Measurements from ENCODE around the gene SMAD2. TPM values are rescaled to one million over a fixed set of nuclear protein-coding genes. Genes with fewer than 3 reads are reported as not detected.

The SMAD2 gene
- total RNA-seq, 1 donor from 2014 or later: 76.6 TPM

DNA sequence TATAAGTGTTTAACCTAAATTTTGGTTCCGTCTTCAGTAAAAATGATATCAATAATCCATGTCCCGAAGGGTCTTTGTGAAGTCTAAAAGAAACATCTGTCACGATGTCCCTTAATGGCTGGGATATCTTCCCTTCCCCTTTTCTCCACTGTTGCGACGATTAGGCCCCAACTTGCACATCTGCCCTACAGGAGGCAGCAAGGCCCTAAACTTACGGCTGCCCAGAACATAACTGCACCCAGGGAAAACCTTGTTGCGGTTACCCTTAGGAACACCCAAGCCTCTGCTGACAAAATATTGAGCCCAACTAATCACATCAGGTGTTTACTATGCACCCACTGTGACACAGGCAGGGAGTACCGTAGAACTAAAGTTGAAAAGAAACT, 1.3 kb upstream of the SMAD2 start:
- TF ChIP-seq CTCF (IDR thresholded peaks at IDR 0.05; ENCODE audit: insufficient read depth, low read length, severe bottlenecking): peak; percentile 23
- H3K36me3 ChIP-seq (ENCODE audit: control insufficient read depth, insufficient read depth, low read length): no peaks in the 10 kb centered on the region
- peak; percentile 40 for FAIRE-seq
- H3K27me3 ChIP-seq (ENCODE audit: control insufficient read depth, insufficient read depth, low read length): no peaks in the 10 kb centered on the region
- peak; percentile 39 for DNase-seq (ENCODE audit: low read depth)
- peak overlapping the region; percentile 87 for H3K4me3 ChIP-seq (ENCODE audit: low read depth, low read length)

- TF ChIP-seq CTCF (IDR thresholded peaks at IDR 0.05; ENCODE audit: insufficient read depth, low read length, severe bottlenecking): no peak
- FAIRE-seq: no peak
- Histone ChIP-seq H3K27me3 (ENCODE audit: control insufficient read depth, insufficient read depth, low read length) (no peaks in the 10 kb centered on the region), H3K4me3 (ENCODE audit: low read depth, low read length) (peak overlapping the region; percentile 87), H3K36me3 (ENCODE audit: control insufficient read depth, insufficient read depth, low read length) (no peaks in the 10 kb centered on the region)
- DNase-seq (ENCODE audit: low read depth): peak; percentile 83
Measured at GRCh38 chr18:47930931-47931717, 665 bp upstream of the SMAD2 start.

DNA sequence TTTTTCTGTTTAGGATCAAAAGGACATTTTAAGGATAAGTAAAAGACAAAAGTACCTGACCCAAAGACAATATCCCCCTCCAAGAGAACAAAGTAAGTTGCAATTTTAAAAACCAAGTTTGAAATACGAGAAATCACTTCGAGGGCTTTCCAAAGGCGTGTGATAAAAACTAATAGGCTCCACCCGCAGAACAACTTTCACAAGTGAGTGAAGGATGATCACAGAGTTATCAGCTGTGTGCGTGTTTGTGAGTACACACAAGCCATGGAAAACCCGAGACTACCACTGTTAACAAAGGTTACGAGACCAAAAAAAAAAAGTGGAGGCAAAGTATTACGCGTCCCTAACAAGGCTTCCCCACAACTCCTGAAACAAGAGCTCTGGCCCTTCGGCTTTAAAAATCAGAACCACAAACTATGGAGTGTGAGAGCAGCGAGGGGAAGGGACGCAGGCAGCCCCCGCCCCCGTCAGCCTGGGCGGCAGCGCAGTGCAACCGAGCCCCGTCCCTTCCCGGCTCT, 719 bp downstream of the SMAD2 start:
- no peaks in the 10 kb centered on the region for H3K36me3 ChIP-seq (ENCODE audit: control insufficient read depth, insufficient read depth, low read length)
- H3K27me3 ChIP-seq (ENCODE audit: control insufficient read depth, insufficient read depth, low read length): no peaks in the 10 kb centered on the region
- H3K4me3 ChIP-seq (ENCODE audit: low read depth, low read length): peak overlapping the region; percentile 87
- no peak for TF ChIP-seq CTCF (IDR thresholded peaks at IDR 0.05; ENCODE audit: insufficient read depth, low read length, severe bottlenecking)
- peak; percentile 57 for DNase-seq (ENCODE audit: low read depth)
- no peak for FAIRE-seq

DNA sequence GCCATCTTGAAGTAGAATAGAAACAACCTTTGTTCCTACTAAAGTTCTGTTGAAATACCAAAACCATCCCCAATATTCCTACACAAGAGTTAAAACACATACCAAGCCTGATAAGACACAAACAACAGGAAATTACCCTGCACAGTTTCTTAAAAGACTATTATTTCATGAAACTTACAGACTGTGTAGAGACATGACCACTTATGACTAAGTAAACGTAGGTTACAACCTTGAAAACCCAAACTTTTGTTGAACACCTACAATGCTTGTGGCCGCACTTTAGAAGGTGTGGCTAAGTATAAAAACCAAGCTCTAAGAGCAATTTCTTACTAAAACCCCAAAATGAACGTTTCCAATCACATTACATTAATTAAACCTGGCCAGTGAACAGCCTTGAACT, 2.0 kb downstream of the SMAD2 start:
- FAIRE-seq: no peak
- TF ChIP-seq CTCF (IDR thresholded peaks at IDR 0.05; ENCODE audit: insufficient read depth, low read length, severe bottlenecking): no peak
- Histone ChIP-seq H3K27me3 (ENCODE audit: control insufficient read depth, insufficient read depth, low read length) (no peaks in the 10 kb centered on the region), H3K4me3 (ENCODE audit: low read depth, low read length) (peak overlapping the region; percentile 87), H3K36me3 (ENCODE audit: control insufficient read depth, insufficient read depth, low read length) (no peaks in the 10 kb centered on the region)
- DNase-seq (ENCODE audit: low read depth): peak; percentile 75

DNA sequence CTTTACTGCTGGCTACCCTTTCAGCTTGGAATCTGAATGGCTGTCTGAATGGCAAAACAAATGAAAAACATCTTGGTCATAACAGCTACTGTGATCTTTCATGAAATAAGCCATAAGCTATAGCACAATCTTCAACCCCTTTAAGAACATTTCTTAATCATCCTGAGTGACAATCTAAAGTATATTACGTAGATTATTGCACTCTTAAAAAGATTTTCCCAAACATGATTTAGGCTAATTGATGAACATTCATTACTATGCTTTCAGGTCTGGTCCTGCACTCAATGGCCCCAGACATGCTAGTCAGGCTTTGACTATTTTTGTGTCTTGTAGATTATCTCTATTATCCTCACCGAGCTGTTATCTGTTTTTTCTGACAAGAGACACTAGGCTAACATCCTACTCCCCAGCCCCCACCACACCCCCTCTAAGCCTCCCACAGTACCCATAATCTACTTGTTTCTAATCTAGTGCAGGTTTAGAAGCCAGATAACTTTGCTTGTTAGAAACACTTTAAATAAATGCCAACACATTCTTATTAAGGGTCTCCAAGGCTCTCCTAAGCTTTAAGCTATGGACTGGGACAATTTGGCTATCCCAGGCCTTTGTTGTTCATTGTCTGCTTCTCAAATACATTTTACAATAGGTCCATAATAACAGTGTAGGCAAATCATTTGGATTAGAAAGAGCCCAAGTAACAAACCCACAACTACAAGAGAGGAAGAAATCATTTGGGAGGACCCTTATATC, 4.2 kb downstream of the SMAD2 start:
- Histone ChIP-seq H3K4me3 (ENCODE audit: low read depth, low read length) (no peak overlapping the region), H3K27me3 (ENCODE audit: control insufficient read depth, insufficient read depth, low read length) (no peaks in the 10 kb centered on the region), H3K36me3 (ENCODE audit: control insufficient read depth, insufficient read depth, low read length) (no peaks in the 10 kb centered on the region)
- no peak for FAIRE-seq
- no peak for DNase-seq (ENCODE audit: low read depth)
- no peak for TF ChIP-seq CTCF (IDR thresholded peaks at IDR 0.05; ENCODE audit: insufficient read depth, low read length, severe bottlenecking)

All from bronchial epithelial cell (primary cell).